ENCODE data around the gene SPIRE2. TPM values are rescaled to one million over a fixed set of nuclear protein-coding genes. Genes with fewer than 3 reads are reported as not detected.

SPIRE2 gene
- total and polyA plus RNA-seq, 9 of the 15 experiments (the other 6 are each of a cell fraction or from before 2014, with no cell fraction given) = 0.70 to 7.5 (median 4.6) TPM

- in situ Hi-C loops (cut with MboI) = no loop called here
- intact Hi-C loops (cut with micrococcal nuclease) = no loop called here
- TF ChIP-seq TCF15 (CRISPR knock-in tag; IDR thresholded peaks at IDR 0.05) (no peak), RBM14 (IDR thresholded peaks at IDR 0.05; ENCODE audit: borderline replicate concordance, insufficient read depth, low read depth, low read length) (no peak), POLR2G (IDR thresholded peaks at IDR 0.05; ENCODE audit: low read depth, low read length) (0 out of 2 replicates have a peak, but pooled peaks have one; percentile 18)
- ChIA-PET CTCF (ENCODE audit: low intra/inter-chr PET ratio) (no interaction called here), POLR2A (interaction anchor here (0.6 to 3.5 kb wide), 3 partner anchors 14 to 152 kb away, joined by 3 to 25 read pairs (median 7); partner anchors contain the start of gene TCF25)
- H3K9me1 ChIP-seq (ENCODE audit: control insufficient read depth, insufficient read depth, low read length) = no peaks in the 10 kb centered on the region
- H3K79me2 ChIP-seq (ENCODE audit: control insufficient read depth, insufficient read depth, low read length) = no peaks in the 10 kb centered on the region
- H4K20me1 ChIP-seq (replicated peaks; ENCODE audit: control insufficient read depth, insufficient read depth, low read length) = no peaks in the 10 kb centered on the region
- ATAC-seq = no peak
- 60% methylated on average over 19 of the region's 25 CpGs for WGBS (ENCODE audit: insufficient coverage, low coverage, missing lambda C conversion rate)
- H3K27ac ChIP-seq (ENCODE audit: extremely low read depth, low read depth, low read length) = no peak overlapping the region
- H3K9ac ChIP-seq (ENCODE audit: insufficient read depth in 1 of 2, low read depth in 2 of 2, low read length in 2 of 2) = peak overlapping the region in 1 of 2 experiments; percentile 26; a peak in 2 of 4 replicates
- no peaks in the 10 kb centered on the region; the same call in 2 of the 3 replicates for H3K36me3 ChIP-seq (ENCODE audit: control insufficient read depth, insufficient read depth, low read length)
- DNase-seq (ENCODE audit: extremely low read depth in 1 of 4, low spot score in 3 of 4) = no peak
- no peak overlapping the region for H3K4me2 ChIP-seq (ENCODE audit: insufficient read depth, low read length)
- FAIRE-seq = no peak
- no peaks in the 10 kb centered on the region for H3K9me3 ChIP-seq (replicated peaks; ENCODE audit: control insufficient read depth, insufficient read depth, low read depth, low read length)
- no TSS peak for BruUV-seq (replicated peaks)
- H3K4me1 ChIP-seq (replicated peaks in 1 of 2; ENCODE audit: control insufficient read depth in 2 of 2, insufficient read depth in 2 of 2, low read length in 2 of 2) = peaks cover 3 to 44% of the 10 kb centered on the region in 2 experiments
- H3K27me3 ChIP-seq (ENCODE audit: control insufficient read depth in 2 of 2, insufficient read depth in 2 of 2, low read length in 2 of 2) = no peaks in the 10 kb centered on the region
- H2AFZ ChIP-seq (ENCODE audit: low read depth, low read length) = no peak overlapping the region
- no peak overlapping the region for H3K4me3 ChIP-seq
These were observed 30.8 kb downstream of the SPIRE2 start for GRCh38 chr16:89858973-89859614.

Data from K562 (cell line).